ENCODE results near the gene DSG4. TPM values are rescaled to one million over a fixed set of nuclear protein-coding genes. Genes with fewer than 3 reads are reported as not detected.

Gene DSG4
- total RNA-seq, 1 experiment from 2014 or later: 0.07 TPM

GRCh38 chr18:31451625-31452024 lies 75.0 kb downstream of the DSG4 start:
- Histone ChIP-seq H3K9me2 (ENCODE audit: insufficient read depth) (no peaks in the 10 kb centered on the region), H3K27ac (ENCODE audit: low read depth, low read length) (no peak overlapping the region), H3K4me2 (ENCODE audit: low read length) (no peak overlapping the region), H3K36me3 (ENCODE audit: control insufficient read depth in 1 of 2, insufficient read depth in 2 of 2, low read length in 2 of 2) (no peaks in the 10 kb centered on the region), H2AFZ (ENCODE audit: low read depth, low read length, poor library complexity, severe bottlenecking) (peak overlapping the region; percentile 59), H4K20me1 (ENCODE audit: insufficient read depth) (no peaks in the 10 kb centered on the region), H3K9me3 (ENCODE audit: control insufficient read depth in 1 of 2, insufficient read depth in 1 of 2, low read depth in 1 of 2, low read length in 2 of 2) (no peaks in the 10 kb centered on the region), H3K4me1 (ENCODE audit: control insufficient read depth in 1 of 2, insufficient read depth in 2 of 2, low read length in 2 of 2) (peaks cover 12 to 25% of the 10 kb centered on the region in 2 experiments), H3K9ac (ENCODE audit: low read length) (no peak overlapping the region), H3K79me2 (ENCODE audit: insufficient read depth, low read length) (no peaks in the 10 kb centered on the region), H3K27me3 (ENCODE audit: insufficient read depth, low read length) (no peaks in the 10 kb centered on the region), H3K4me3 (replicated peaks in 1 of 2; ENCODE audit: low read depth in 1 of 2, low read length in 2 of 2) (no peak overlapping the region)
- intact Hi-C loops (cut with micrococcal nuclease): no loop called here
- no peak for TF ChIP-seq TCF7L2 (IDR thresholded peaks at IDR 0.05; ENCODE audit: borderline replicate concordance, extremely low read depth, insufficient read depth, insufficient read length)
- TF ChIP-seq EZH2phosphoT487 (IDR thresholded peaks at IDR 0.05; ENCODE audit: borderline replicate concordance): no peak
- TF ChIP-seq, protein P1, sequence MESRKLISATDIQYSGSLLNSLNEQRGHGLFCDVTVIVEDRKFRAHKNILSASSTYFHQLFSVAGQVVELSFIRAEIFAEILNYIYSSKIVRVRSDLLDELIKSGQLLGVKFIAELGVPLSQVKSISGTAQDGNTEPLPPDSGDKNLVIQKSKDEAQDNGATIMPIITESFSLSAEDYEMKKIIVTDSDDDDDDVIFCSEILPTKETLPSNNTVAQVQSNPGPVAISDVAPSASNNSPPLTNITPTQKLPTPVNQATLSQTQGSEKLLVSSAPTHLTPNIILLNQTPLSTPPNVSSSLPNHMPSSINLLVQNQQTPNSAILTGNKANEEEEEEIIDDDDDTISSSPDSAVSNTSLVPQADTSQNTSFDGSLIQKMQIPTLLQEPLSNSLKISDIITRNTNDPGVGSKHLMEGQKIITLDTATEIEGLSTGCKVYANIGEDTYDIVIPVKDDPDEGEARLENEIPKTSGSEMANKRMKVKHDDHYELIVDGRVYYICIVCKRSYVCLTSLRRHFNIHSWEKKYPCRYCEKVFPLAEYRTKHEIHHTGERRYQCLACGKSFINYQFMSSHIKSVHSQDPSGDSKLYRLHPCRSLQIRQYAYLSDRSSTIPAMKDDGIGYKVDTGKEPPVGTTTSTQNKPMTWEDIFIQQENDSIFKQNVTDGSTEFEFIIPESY (IDR thresholded peaks at IDR 0.05; ENCODE audit: extremely low read depth, insufficient replicate concordance, low read length): no peak
- TF ChIP-seq, protein P2, sequence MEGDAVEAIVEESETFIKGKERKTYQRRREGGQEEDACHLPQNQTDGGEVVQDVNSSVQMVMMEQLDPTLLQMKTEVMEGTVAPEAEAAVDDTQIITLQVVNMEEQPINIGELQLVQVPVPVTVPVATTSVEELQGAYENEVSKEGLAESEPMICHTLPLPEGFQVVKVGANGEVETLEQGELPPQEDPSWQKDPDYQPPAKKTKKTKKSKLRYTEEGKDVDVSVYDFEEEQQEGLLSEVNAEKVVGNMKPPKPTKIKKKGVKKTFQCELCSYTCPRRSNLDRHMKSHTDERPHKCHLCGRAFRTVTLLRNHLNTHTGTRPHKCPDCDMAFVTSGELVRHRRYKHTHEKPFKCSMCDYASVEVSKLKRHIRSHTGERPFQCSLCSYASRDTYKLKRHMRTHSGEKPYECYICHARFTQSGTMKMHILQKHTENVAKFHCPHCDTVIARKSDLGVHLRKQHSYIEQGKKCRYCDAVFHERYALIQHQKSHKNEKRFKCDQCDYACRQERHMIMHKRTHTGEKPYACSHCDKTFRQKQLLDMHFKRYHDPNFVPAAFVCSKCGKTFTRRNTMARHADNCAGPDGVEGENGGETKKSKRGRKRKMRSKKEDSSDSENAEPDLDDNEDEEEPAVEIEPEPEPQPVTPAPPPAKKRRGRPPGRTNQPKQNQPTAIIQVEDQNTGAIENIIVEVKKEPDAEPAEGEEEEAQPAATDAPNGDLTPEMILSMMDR (IDR thresholded peaks at IDR 0.05 in 2 of 3, conservative IDR thresholded peaks at IDR 0.05 in 1 of 3; ENCODE audit: borderline replicate concordance in 1 of 3, insufficient read depth in 1 of 3, low read depth in 2 of 3, low read length in 2 of 3): no peak
- ChIA-PET CTCF (no interaction called here), RAD21 (ENCODE audit: low non-redundant PET in 1 of 2, low total read pairs in 2 of 2, uncharacterized antibody in 2 of 2, unreplicated experiment in 2 of 2) (no interaction called here), POLR2A (no interaction called here)
- ATAC-seq (no peak), DNase-seq (ENCODE audit: low read depth, low spot score) (no peak)
- BruUV-seq (replicated peaks): no TSS peak
